ENCODE data around the gene HNRNPA2B1. TPM values are rescaled to one million over a fixed set of nuclear protein-coding genes. Genes with fewer than 3 reads are reported as not detected.
A peak's percentile ranks its signal among the peaks of the same experiment; 100 is the strongest.
"Not testable (repeated sequence)": the region's sequence is repeated elsewhere in the genome, so short reads cannot be mapped to it uniquely, and the experiment has no call there.

Gene HNRNPA2B1
- total RNA-seq, 3 donors from 2014 or later = 912 to 975 (median 924) TPM

- no peaks in the 10 kb centered on the region for H3K9me3 Mint-ChIP-seq
- H3K36me3 Mint-ChIP-seq (ENCODE audit: insufficient read depth) = peaks cover 54% of the 10 kb centered on the region
- peaks cover 43% of the 10 kb centered on the region for H3K4me1 Mint-ChIP-seq (ENCODE audit: low read depth)
- H3K27me3 Mint-ChIP-seq (ENCODE audit: low read depth) = peaks cover 3% of the 10 kb centered on the region
- peak overlapping the region; percentile 90 for H3K4me3 Mint-ChIP-seq
- peak; percentile 1 to 2 for ATAC-seq
- DNase-seq = peak; percentile 60
These were observed 1.8 kb upstream of the HNRNPA2B1 start for GRCh38 chr7:26202019-26202990.

- no peaks in the 10 kb centered on the region for H3K9me3 Mint-ChIP-seq
- DNase-seq = peak; percentile 78
- peak within 1 kb of the TSS; percentile 99 for H3K4me3 Mint-ChIP-seq
- H3K4me1 Mint-ChIP-seq (ENCODE audit: low read depth) = peaks cover 46% of the 10 kb centered on the region
- ATAC-seq = peak; percentile 54 to 61
- peaks cover 3% of the 10 kb centered on the region for H3K27me3 Mint-ChIP-seq (ENCODE audit: low read depth)
- H3K36me3 Mint-ChIP-seq (ENCODE audit: insufficient read depth) = peaks cover 57% of the 10 kb centered on the region
These were observed 887 bp upstream of the HNRNPA2B1 start, which contains the start of gene CBX3 for GRCh38 chr7:26201247-26202018. TSS of gene CBX3 (plus strand) at chr7:26201745. CDS start at chr7:26202999, 1,254 bp downstream.

GRCh38 chr7:26200038-26200443, 505 bp downstream of the HNRNPA2B1 start:
- Mint-ChIP-seq H3K4me1 (ENCODE audit: low read depth) (peaks cover 46% of the 10 kb centered on the region), H3K9me3 (no peaks in the 10 kb centered on the region)

GRCh38 chr7:26199301-26200037, 1.1 kb downstream of the HNRNPA2B1 start:
- Mint-ChIP-seq H3K9me3 (no peaks in the 10 kb centered on the region), H3K27me3 (ENCODE audit: low read depth) (peaks cover 3% of the 10 kb centered on the region), H3K36me3 (ENCODE audit: insufficient read depth) (peaks cover 59% of the 10 kb centered on the region), H3K4me1 (ENCODE audit: low read depth) (peaks cover 43% of the 10 kb centered on the region), H3K4me3 (peak overlapping the region; percentile 99)
- DNase-seq = peak; percentile 61
- no peak for ATAC-seq

More at GRCh38 chr7:26200038-26200443, 505 bp downstream of the HNRNPA2B1 start:
- H3K4me3 Mint-ChIP-seq = peak overlapping the region; percentile 99
- DNase-seq (peak; percentile 68), ATAC-seq (peak; percentile 11 to 25)
- H3K27me3 Mint-ChIP-seq (ENCODE audit: low read depth) = peaks cover 3% of the 10 kb centered on the region
- peaks cover 60% of the 10 kb centered on the region for H3K36me3 Mint-ChIP-seq (ENCODE audit: insufficient read depth)

GRCh38 chr7:26198781-26199169, 1.8 kb downstream of the HNRNPA2B1 start:
- H3K4me1 Mint-ChIP-seq (ENCODE audit: low read depth) = peaks cover 43% of the 10 kb centered on the region
- no peaks in the 10 kb centered on the region for H3K9me3 Mint-ChIP-seq
- H3K27me3 Mint-ChIP-seq (ENCODE audit: low read depth) = peaks cover 3% of the 10 kb centered on the region
- peaks cover 62% of the 10 kb centered on the region for H3K36me3 Mint-ChIP-seq (ENCODE audit: insufficient read depth)
- ATAC-seq = no peak
- peak overlapping the region; percentile 99 for H3K4me3 Mint-ChIP-seq
- DNase-seq = no peak

GRCh38 chr7:26198133-26198780, 2.3 kb downstream of the HNRNPA2B1 start:
- no peak for ATAC-seq
- H3K4me1 Mint-ChIP-seq (ENCODE audit: low read depth) = peaks cover 43% of the 10 kb centered on the region
- peaks cover 3% of the 10 kb centered on the region for H3K27me3 Mint-ChIP-seq (ENCODE audit: low read depth)
- peaks cover 67% of the 10 kb centered on the region for H3K36me3 Mint-ChIP-seq (ENCODE audit: insufficient read depth)
- H3K9me3 Mint-ChIP-seq = no peaks in the 10 kb centered on the region
- DNase-seq = no peak
- peak overlapping the region; percentile 99 for H3K4me3 Mint-ChIP-seq

GRCh38 chr7:26197153-26198115, 3.1 kb downstream of the HNRNPA2B1 start:
- DNase-seq (no peak), ATAC-seq (no peak)
- Mint-ChIP-seq H3K36me3 (ENCODE audit: insufficient read depth) (peaks cover 73% of the 10 kb centered on the region), H3K9me3 (no peaks in the 10 kb centered on the region), H3K4me3 (peak overlapping the region; percentile 99), H3K4me1 (ENCODE audit: low read depth) (peaks cover 47% of the 10 kb centered on the region), H3K27me3 (ENCODE audit: low read depth) (peaks cover 3% of the 10 kb centered on the region)

- no peak for DNase-seq
- Mint-ChIP-seq H3K36me3 (ENCODE audit: insufficient read depth) (peaks cover 83% of the 10 kb centered on the region), H3K4me3 (peak overlapping the region; percentile 99), H3K4me1 (ENCODE audit: low read depth) (peaks cover 57% of the 10 kb centered on the region), H3K27me3 (ENCODE audit: low read depth) (peaks cover 3% of the 10 kb centered on the region), H3K9me3 (no peaks in the 10 kb centered on the region)
- no peak for ATAC-seq
These were observed 4.5 kb downstream of the HNRNPA2B1 start for GRCh38 chr7:26195867-26196657.

GRCh38 chr7:26195182-26195581, 5.4 kb downstream of the HNRNPA2B1 start:
- DNase-seq (no peak), ATAC-seq (no peak)
- H3K9me3 Mint-ChIP-seq = no peaks in the 10 kb centered on the region
- peaks cover 66% of the 10 kb centered on the region for H3K4me1 Mint-ChIP-seq (ENCODE audit: low read depth)
- peak overlapping the region; percentile 99 for H3K4me3 Mint-ChIP-seq
- no peaks in the 10 kb centered on the region for H3K27me3 Mint-ChIP-seq (ENCODE audit: low read depth)
- peaks cover 87% of the 10 kb centered on the region for H3K36me3 Mint-ChIP-seq (ENCODE audit: insufficient read depth)

GRCh38 chr7:26194764-26195163, 5.8 kb downstream of the HNRNPA2B1 start:
- Mint-ChIP-seq H3K36me3 (ENCODE audit: insufficient read depth) (peaks cover 89% of the 10 kb centered on the region), H3K4me1 (ENCODE audit: low read depth) (peaks cover 69% of the 10 kb centered on the region), H3K4me3 (peak overlapping the region; percentile 73)
- H3K9me3 Mint-ChIP-seq; DNase-seq; H3K27me3 Mint-ChIP-seq (ENCODE audit: low read depth); ATAC-seq: not testable (repeated sequence)

GRCh38 chr7:26193432-26194207, 6.9 kb downstream of the HNRNPA2B1 start:
- no peaks in the 10 kb centered on the region for H3K9me3 Mint-ChIP-seq
- ATAC-seq = no peak
- no peak for DNase-seq
- H3K27me3 Mint-ChIP-seq (ENCODE audit: low read depth) = no peaks in the 10 kb centered on the region
- peak overlapping the region; percentile 73 for H3K4me3 Mint-ChIP-seq
- peaks cover 80% of the 10 kb centered on the region for H3K4me1 Mint-ChIP-seq (ENCODE audit: low read depth)
- peaks cover 87% of the 10 kb centered on the region for H3K36me3 Mint-ChIP-seq (ENCODE audit: insufficient read depth)
